H1 (cell line): ENCODE results near the gene MPZ. TPM values are rescaled to one million over a fixed set of nuclear protein-coding genes. Genes with fewer than 3 reads are reported as not detected.

Experiments used
- CTCF ChIA-PET: fragments of 300-600 bp; sonication (Branson Sonifier 250); formaldehyde crosslinking; loops from one replicate; lab custom pipeline; 2021; ENCODE audit not compliant: partially characterized antibody; lab: Charles Lee
- POLR2A ChIA-PET: fragments of 300-600 bp; sonication (Branson Sonifier 250); formaldehyde crosslinking; loops from one replicate; lab custom pipeline; 2021; ENCODE audit warnings: inconsistent platforms; ENCODE audit not compliant: partially characterized antibody; lab: Charles Lee
- DNase-seq, 2 experiments: peaks; one replicate each; pipeline versions ENCODE4 v3.0.0 to v3.0.0-alpha.2; 2010 to 2022; ENCODE audit warnings: low spot score in 2 of 2, low read depth in 1 of 2, mixed read lengths in 1 of 2
- FAIRE-seq: peaks from 2 replicates; lab custom pipeline; 2011; peaks lifted over from hg19 to GRCh38; lab: Jason Lieb, UNC
- H2AFZ ChIP-seq: 2 replicates; pipeline ENCODE4 v1.8.1; 2012; ENCODE audit warnings: low read length, inconsistent platforms
- H2AK5ac ChIP-seq: 2 replicates; pipeline ENCODE4 v1.6.1; 2013; ENCODE audit warnings: low read depth, low read length
- H2BK120ac ChIP-seq: replicated peaks from 2 replicates; pipeline ENCODE3; 2013; ENCODE audit warnings: low read depth, low read length, inconsistent platforms
- H2BK12ac ChIP-seq: 2 replicates; pipeline ENCODE4 v1.6.1; 2013; ENCODE audit warnings: low read depth, low read length
- H2BK15ac ChIP-seq: 2 replicates; pipeline ENCODE4 v1.6.1; 2013; ENCODE audit warnings: low read length
- H2BK20ac ChIP-seq: 2 replicates; pipeline ENCODE4 v1.6.1; 2013; ENCODE audit warnings: low read length
- H2BK5ac ChIP-seq: 2 replicates; pipeline ENCODE4 v1.6.1; 2013; ENCODE audit warnings: low read depth, low read length
- H3K14ac ChIP-seq: 2 replicates; pipeline ENCODE4 v1.6.1; 2013; ENCODE audit warnings: inconsistent platforms; ENCODE audit not compliant: insufficient read length
- H3K18ac ChIP-seq: 2 replicates; pipeline ENCODE4 v1.6.1; 2013; ENCODE audit warnings: low read length; ENCODE audit errors: extremely low read depth
- H3K23ac ChIP-seq: 2 replicates; pipeline ENCODE4 v1.6.1; 2013; ENCODE audit warnings: inconsistent platforms; ENCODE audit not compliant: insufficient read length
- H3K23me2 ChIP-seq: 2 replicates; pipeline ENCODE4 v1.6.1; 2013; ENCODE audit warnings: low read depth, low read length
- H3K27ac ChIP-seq: 2 replicates; pipeline ENCODE4 v1.6.1; 2011; ENCODE audit warnings: low read depth, low read length, inconsistent platforms
- H3K27me3 ChIP-seq, 4 experiments: replicated peaks in 1 of 4; 1 replicate in 1 of 4; 2 replicates in 3 of 4; pipeline versions ENCODE4 v1.6.1 to v1.8.1; 2011 to 2013; ENCODE audit warnings: low read length in 3 of 4, mild to moderate bottlenecking in 3 of 4, inconsistent platforms in 2 of 4, mixed read lengths in 2 of 4, moderate library complexity in 1 of 4; ENCODE audit not compliant: control insufficient read depth in 3 of 4, insufficient read depth in 3 of 4; ENCODE audit errors: extremely low read depth in 1 of 4
- H3K36me3 ChIP-seq, 4 experiments: 2 replicates each; pipeline versions ENCODE4 v1.6.1 to v1.8.1; 2011 to 2013; ENCODE audit warnings: mild to moderate bottlenecking in 4 of 4, low read length in 3 of 4, moderate library complexity in 2 of 4, control low read depth in 1 of 4, inconsistent platforms in 1 of 4; ENCODE audit not compliant: insufficient read depth in 4 of 4, control insufficient read depth in 2 of 4
- H3K4ac ChIP-seq: replicated peaks from 2 replicates; pipeline ENCODE3; 2013; ENCODE audit warnings: low read length, low read depth, mixed read lengths, inconsistent platforms; ENCODE audit not compliant: insufficient read length
- H3K4me1 ChIP-seq, 4 experiments: replicated peaks in 1 of 4; 1 replicate in 1 of 4; 2 replicates in 3 of 4; pipeline versions ENCODE4 v1.6.1 to v1.8.1; 2011 to 2013; ENCODE audit warnings: low read length in 3 of 4, inconsistent platforms in 2 of 4, mixed read lengths in 1 of 4; ENCODE audit not compliant: insufficient read depth in 4 of 4, control insufficient read depth in 3 of 4
- H3K4me2 ChIP-seq, 2 experiments: 2 replicates each; pipeline versions ENCODE4 v1.6.1 to v1.8.1; 2011 to 2013; ENCODE audit warnings: low read depth in 2 of 2, low read length in 2 of 2, control low read depth in 1 of 2, inconsistent platforms in 1 of 2, mild to moderate bottlenecking in 1 of 2; ENCODE audit not compliant: insufficient read depth in 1 of 2
- H3K4me3 ChIP-seq, 4 experiments: fragments of 200-600, 300-600 bp in 1 of 4; sonication (generic), shearing (Covaris generic), sonication (Bioruptor Twin) in 1 of 4; 2 replicates each; pipeline versions ENCODE4 v1.5.1 to v1.8.1; 2011 to 2016; ENCODE audit warnings: low read length in 4 of 4, low read depth in 3 of 4, control low read depth in 2 of 4, inconsistent platforms in 2 of 4, mild to moderate bottlenecking in 2 of 4, mixed read lengths in 1 of 4, moderate library complexity in 1 of 4; ENCODE audit not compliant: insufficient read depth in 2 of 4; ENCODE audit errors: extremely low read depth in 1 of 4
- H3K56ac ChIP-seq: replicated peaks from 2 replicates; pipeline ENCODE3; 2013; ENCODE audit warnings: low read depth, mild to moderate bottlenecking, mixed read lengths, low read length, inconsistent platforms; ENCODE audit not compliant: insufficient read length
- H3K79me1 ChIP-seq: 2 replicates; pipeline ENCODE4 v1.6.1; 2013; ENCODE audit warnings: low read depth, low read length, control low read depth
- H3K79me2 ChIP-seq, 2 experiments: 2 replicates each; pipeline versions ENCODE4 v1.6.1 to v1.8.1; 2012 to 2013; ENCODE audit warnings: low read length in 2 of 2, mild to moderate bottlenecking in 2 of 2, inconsistent platforms in 1 of 2; ENCODE audit not compliant: insufficient read depth in 2 of 2, control insufficient read depth in 1 of 2
- H3K9ac ChIP-seq, 4 experiments: replicated peaks in 1 of 4; 1 replicate in 1 of 4; 2 replicates in 3 of 4; pipeline versions ENCODE4 v1.6.1 to v1.8.1; 2011 to 2013; ENCODE audit warnings: low read depth in 3 of 4, low read length in 3 of 4, control low read depth in 2 of 4, mild to moderate bottlenecking in 2 of 4, moderate library complexity in 2 of 4, inconsistent platforms in 1 of 4; ENCODE audit errors: extremely low read depth in 1 of 4
- H3K9me3 ChIP-seq, 2 experiments: 2 replicates each; pipeline versions ENCODE4 v1.6.1 to v1.8.1; 2012 to 2013; ENCODE audit warnings: mild to moderate bottlenecking in 2 of 2, moderate library complexity in 2 of 2, control low read depth in 1 of 2, inconsistent platforms in 1 of 2, low read depth in 1 of 2, low read length in 1 of 2, mixed read lengths in 1 of 2; ENCODE audit not compliant: insufficient read depth in 2 of 2
- H4K20me1 ChIP-seq, 2 experiments: replicated peaks in 1 of 2; 2 replicates each; pipeline versions ENCODE3 to v1.8.1; 2011 to 2013; ENCODE audit warnings: inconsistent platforms in 2 of 2, low read length in 2 of 2, mild to moderate bottlenecking in 1 of 2; ENCODE audit not compliant: insufficient read depth in 2 of 2, control insufficient read depth in 1 of 2
- H4K5ac ChIP-seq: 2 replicates; pipeline ENCODE4 v1.6.1; 2013; ENCODE audit warnings: low read length, low read depth, mixed read lengths, inconsistent platforms; ENCODE audit not compliant: insufficient read length
- H4K8ac ChIP-seq: 2 replicates; pipeline ENCODE4 v1.8.0; 2013; ENCODE audit warnings: mild to moderate bottlenecking, moderate library complexity, low read length, inconsistent platforms; ENCODE audit not compliant: insufficient read depth; ENCODE audit errors: extremely low read depth
- H4K91ac ChIP-seq: replicated peaks from 2 replicates; pipeline ENCODE3; 2013; ENCODE audit warnings: low read length, mixed read lengths, inconsistent platforms; ENCODE audit not compliant: insufficient read length
- CBX8 ChIP-seq: fragments of 300-800, 300-1000 bp; sonication (generic); IDR thresholded peaks from 2 replicates; pipeline ENCODE4 v1.7.1; 2016; ENCODE audit warnings: low read depth, low read length, borderline replicate concordance
- EP300 ChIP-seq, 2 experiments: IDR thresholded peaks; 1 replicate in 1 of 2; 2 replicates in 1 of 2; pipeline ENCODE4 v1.6.1; 2011 to 2012; ENCODE audit warnings: low read depth in 2 of 2, low read length in 2 of 2, mild to moderate bottlenecking in 2 of 2, borderline replicate concordance in 1 of 2, inconsistent platforms in 1 of 2, moderate library complexity in 1 of 2
- POU5F1 ChIP-seq: IDR thresholded peaks from 2 replicates; pipeline ENCODE4 v1.6.1; 2011; ENCODE audit warnings: low read depth, mild to moderate bottlenecking, low read length, moderate library complexity
- SIRT6 ChIP-seq: IDR thresholded peaks from one replicate; pipeline ENCODE4 v1.7.1; 2012; ENCODE audit warnings: low read length, inconsistent platforms
- SP1 ChIP-seq: IDR thresholded peaks from 2 replicates; pipeline ENCODE4 v1.6.1; 2011; ENCODE audit warnings: low read depth, low read length
- TAF1 ChIP-seq: IDR thresholded peaks from 2 replicates; pipeline ENCODE4 v1.6.1; 2011; ENCODE audit warnings: mild to moderate bottlenecking, low read depth, low read length
- TAF7 ChIP-seq: optimal IDR thresholded peaks from 2 replicates; pipeline ENCODE3; 2011; ENCODE audit warnings: low read depth, mild to moderate bottlenecking, inconsistent platforms, low read length, moderate library complexity, borderline replicate concordance
- WGBS, 2 experiments: shearing (Covaris generic) in 1 of 2; methylation state at CpG; one replicate each; pipeline versions ENCODE4 v1.1.6 to v1.1.7; 2013 to 2015; ENCODE audit warnings: low lambda C conversion rate in 2 of 2, mixed read lengths in 2 of 2, inconsistent platforms in 1 of 2, low coverage in 1 of 2, missing lambda C conversion rate in 1 of 2; ENCODE audit not compliant: insufficient replicate concordance in 2 of 2, insufficient coverage in 1 of 2, insufficient read length in 1 of 2; ENCODE audit errors: extremely low coverage in 1 of 2, missing lambda C conversion rate in 1 of 2; 5-methylcytosine and 5-hydroxymethylcytosine counted together
- polyA plus RNA-seq, 7 experiments: library from polyadenylated mRNA; depleted of rRNA in 3 of 7; stranded (reverse) in 5 of 7; unstranded in 2 of 7; fragments of >200 nt in 5 of 7; fragments of 200-250 nt in 2 of 7; gene quantifications; 1 replicate in 5 of 7; 2 replicates in 1 of 7; 4 replicates in 1 of 7; pipeline versions ENCODE4 v1.2.1 to v1.2.3, GENCODE V29; 2011 to 2013; ENCODE audit warnings: missing spikeins in 2 of 7, mixed read lengths in 2 of 7
- total RNA-seq: library from RNA; stranded (reverse); fragmentation: NEBNext Ultra II Directional; extraction: Animal tissue kit (Norgen Biotek cat#: 25700); gene quantifications from 2 replicates; pipeline ENCODE4 v1.2.1, GENCODE V29; 2021
- TF ChIP-seq, protein P1 (sequence below), 3 experiments: IDR thresholded peaks; 1 replicate in 2 of 3; 2 replicates in 1 of 3; pipeline versions ENCODE4 v1.5.1 to v1.6.1; 2011; ENCODE audit warnings: low read length in 3 of 3, mild to moderate bottlenecking in 3 of 3, inconsistent platforms in 2 of 3, low read depth in 1 of 3, moderate library complexity in 1 of 3; ENCODE audit not compliant: insufficient read depth in 1 of 3; ENCODE audit errors: control extremely low read depth in 1 of 3
- TF ChIP-seq, protein P2 (sequence below): IDR thresholded peaks from 2 replicates; pipeline ENCODE4 v1.6.1; 2011; ENCODE audit warnings: low read depth, mild to moderate bottlenecking, low read length; ENCODE audit not compliant: insufficient read depth
- TF ChIP-seq, protein P3 (sequence below): IDR thresholded peaks from 2 replicates; pipeline ENCODE4 v1.6.1; 2011; ENCODE audit warnings: low read length, improper control_type of control experiment

The MPZ gene
- total and polyA plus RNA-seq, 2 of the 8 experiments (the other 6 are each of a cell fraction or from before 2014, with no cell fraction given): 4.1 to 5.1 TPM

DNA sequence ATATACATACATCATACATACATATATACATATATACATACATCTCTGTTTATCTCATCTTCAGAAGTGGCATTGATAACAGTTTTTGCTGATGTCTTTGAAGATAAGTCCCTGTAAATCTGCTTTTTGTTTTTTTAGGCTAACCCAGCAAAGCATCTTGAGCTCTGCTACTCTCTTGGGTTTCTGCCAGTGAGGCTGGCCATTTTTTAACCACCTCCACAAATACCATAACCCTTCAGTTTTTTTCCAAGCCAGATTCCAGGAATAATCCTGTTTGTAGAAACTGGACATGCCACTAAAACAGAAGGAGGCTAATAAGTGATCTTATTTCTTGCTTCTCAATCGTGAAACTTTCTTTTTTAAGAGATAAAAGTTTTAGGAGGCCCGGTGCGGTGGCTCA lies 26.0 kb upstream of the MPZ start:
- no peaks in the 10 kb centered on the region for H4K20me1 ChIP-seq
- WGBS, 2 experiments: 100% methylated on average over 3 of the region's 3 CpGs; no CpG with 5 or more reads in 1 of the 2 experiments
- no peak overlapping the region for H2AFZ ChIP-seq
- H3K9ac ChIP-seq: no peak overlapping the region
- H3K4me3 ChIP-seq: no peak overlapping the region
- H3K4me2 ChIP-seq: no peak overlapping the region
- H2BK120ac ChIP-seq: no peak overlapping the region
- no peak overlapping the region for H2BK20ac ChIP-seq
- H3K23me2 ChIP-seq: no peaks in the 10 kb centered on the region
- H3K18ac ChIP-seq: no peak overlapping the region
- ChIA-PET CTCF (no interaction called here), POLR2A (no interaction called here)
- H3K23ac ChIP-seq: no peak overlapping the region
- H4K91ac ChIP-seq: no peak overlapping the region
- DNase-seq (no peak), FAIRE-seq (no peak)
- H3K4ac ChIP-seq: no peak overlapping the region
- H3K14ac ChIP-seq: no peak overlapping the region
- no peaks in the 10 kb centered on the region for H3K27me3 ChIP-seq
- peaks cover 0 to 38% (median 13%) of the 10 kb centered on the region in 4 experiments; a peak in 3 of 8 replicates for H3K36me3 ChIP-seq
- no peaks in the 10 kb centered on the region for H3K9me3 ChIP-seq
- no peak overlapping the region for H2AK5ac ChIP-seq
- H3K4me1 ChIP-seq: no peaks in the 10 kb centered on the region
- H3K27ac ChIP-seq: no peak overlapping the region
- no peak overlapping the region for H4K5ac ChIP-seq
- H2BK5ac ChIP-seq: no peak overlapping the region
- H3K56ac ChIP-seq: no peak overlapping the region
- H2BK15ac ChIP-seq: no peak overlapping the region
- H2BK12ac ChIP-seq: no peak overlapping the region
- H3K79me1 ChIP-seq: no peaks in the 10 kb centered on the region
- no peak overlapping the region for H4K8ac ChIP-seq
- H3K79me2 ChIP-seq: no peaks in the 10 kb centered on the region
- TF ChIP-seq, protein P1, sequence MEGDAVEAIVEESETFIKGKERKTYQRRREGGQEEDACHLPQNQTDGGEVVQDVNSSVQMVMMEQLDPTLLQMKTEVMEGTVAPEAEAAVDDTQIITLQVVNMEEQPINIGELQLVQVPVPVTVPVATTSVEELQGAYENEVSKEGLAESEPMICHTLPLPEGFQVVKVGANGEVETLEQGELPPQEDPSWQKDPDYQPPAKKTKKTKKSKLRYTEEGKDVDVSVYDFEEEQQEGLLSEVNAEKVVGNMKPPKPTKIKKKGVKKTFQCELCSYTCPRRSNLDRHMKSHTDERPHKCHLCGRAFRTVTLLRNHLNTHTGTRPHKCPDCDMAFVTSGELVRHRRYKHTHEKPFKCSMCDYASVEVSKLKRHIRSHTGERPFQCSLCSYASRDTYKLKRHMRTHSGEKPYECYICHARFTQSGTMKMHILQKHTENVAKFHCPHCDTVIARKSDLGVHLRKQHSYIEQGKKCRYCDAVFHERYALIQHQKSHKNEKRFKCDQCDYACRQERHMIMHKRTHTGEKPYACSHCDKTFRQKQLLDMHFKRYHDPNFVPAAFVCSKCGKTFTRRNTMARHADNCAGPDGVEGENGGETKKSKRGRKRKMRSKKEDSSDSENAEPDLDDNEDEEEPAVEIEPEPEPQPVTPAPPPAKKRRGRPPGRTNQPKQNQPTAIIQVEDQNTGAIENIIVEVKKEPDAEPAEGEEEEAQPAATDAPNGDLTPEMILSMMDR (IDR thresholded peaks at IDR 0.05; ENCODE audit: control extremely low read depth in 1 of 3, insufficient read depth in 1 of 3, low read depth in 1 of 3, low read length in 3 of 3): no peak
- TF ChIP-seq TAF1: no peak
- no peak for TF ChIP-seq SIRT6
- TF ChIP-seq, protein P2, sequence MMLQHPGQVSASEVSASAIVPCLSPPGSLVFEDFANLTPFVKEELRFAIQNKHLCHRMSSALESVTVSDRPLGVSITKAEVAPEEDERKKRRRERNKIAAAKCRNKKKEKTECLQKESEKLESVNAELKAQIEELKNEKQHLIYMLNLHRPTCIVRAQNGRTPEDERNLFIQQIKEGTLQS: no peak
- TF ChIP-seq, protein P3, sequence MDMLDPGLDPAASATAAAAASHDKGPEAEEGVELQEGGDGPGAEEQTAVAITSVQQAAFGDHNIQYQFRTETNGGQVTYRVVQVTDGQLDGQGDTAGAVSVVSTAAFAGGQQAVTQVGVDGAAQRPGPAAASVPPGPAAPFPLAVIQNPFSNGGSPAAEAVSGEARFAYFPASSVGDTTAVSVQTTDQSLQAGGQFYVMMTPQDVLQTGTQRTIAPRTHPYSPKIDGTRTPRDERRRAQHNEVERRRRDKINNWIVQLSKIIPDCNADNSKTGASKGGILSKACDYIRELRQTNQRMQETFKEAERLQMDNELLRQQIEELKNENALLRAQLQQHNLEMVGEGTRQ: no peak
- no peak for TF ChIP-seq TAF7
- TF ChIP-seq EP300 (IDR thresholded peaks at IDR 0.05; ENCODE audit: borderline replicate concordance in 1 of 2, low read depth in 2 of 2, low read length in 2 of 2): no peak
- TF ChIP-seq POU5F1: no peak
- TF ChIP-seq SP1: no peak
- no peak for TF ChIP-seq CBX8
